NCI-H146 (cell line): ENCODE data around the gene USP19.

Experiments
- DNase-seq: peaks from one replicate; lab custom pipeline; 2025; lab: John Stamatoyannopoulos, UW

USP19 gene

DNA sequence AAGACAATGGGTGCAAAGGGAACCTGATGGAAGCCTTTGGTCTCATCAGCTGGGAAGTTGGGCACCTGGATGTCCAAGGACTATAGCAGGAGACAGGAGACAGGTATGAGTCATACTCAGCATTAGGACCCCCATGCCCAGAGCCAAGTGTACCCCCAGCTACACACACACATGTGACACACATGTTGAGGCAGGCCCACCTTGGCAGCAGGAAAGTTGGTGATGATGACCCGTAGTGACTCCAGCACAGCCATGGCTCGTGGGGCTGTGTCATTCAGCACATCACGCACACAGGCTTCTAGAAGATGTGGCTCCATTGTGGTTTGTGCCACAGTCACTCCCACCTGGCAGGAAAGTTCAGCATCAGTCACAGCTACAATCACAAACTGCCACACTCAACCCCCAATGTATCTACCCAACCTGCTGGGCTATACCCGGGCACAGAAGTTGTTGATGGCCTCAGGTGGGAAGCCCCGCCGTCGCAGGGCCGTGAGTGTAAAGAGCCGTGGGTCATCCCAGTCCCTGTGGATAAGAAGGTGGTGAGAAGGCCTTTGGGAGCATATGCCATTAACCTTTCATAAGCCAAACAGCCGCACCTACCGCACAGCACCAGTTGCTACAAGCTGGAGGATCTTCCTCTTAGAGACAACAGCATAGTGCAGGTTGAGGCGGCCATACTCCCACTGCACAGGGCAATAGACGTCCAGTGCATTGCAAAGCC, 21.6 kb downstream of the USP19 start:
- no peak for DNase-seq

DNA sequence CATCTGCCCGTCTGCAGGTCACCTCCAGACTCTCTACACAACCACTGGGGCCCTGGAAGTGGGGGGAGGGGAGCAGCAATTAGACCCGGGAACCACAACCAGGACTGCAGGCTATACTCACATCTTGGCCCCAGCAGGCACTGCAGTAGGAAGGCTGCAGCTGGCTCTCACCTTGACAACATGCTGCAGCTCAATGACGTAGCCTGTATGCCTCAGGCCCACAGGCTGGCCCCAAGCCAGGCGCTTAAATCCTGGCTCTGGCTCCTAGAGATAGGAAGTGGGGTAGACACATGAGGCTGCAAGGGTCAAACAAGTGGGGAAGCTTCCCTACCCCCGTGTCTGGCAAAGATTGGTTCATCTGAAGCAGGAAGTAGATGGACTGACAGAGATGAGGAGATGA, 22.2 kb downstream of the USP19 start:
- DNase-seq = no peak

GRCh38 chr3:49093853-49094767, 26.5 kb downstream of the USP19 start, which contains the start of gene QRICH1:
TSS of gene QRICH1 (minus strand) at chr3:49094071. CDS start at chr3:49077017, 17,054 bp downstream.
- DNase-seq = peak; percentile 95

GRCh38 chr3:49092938-49093852, 27.4 kb downstream of the USP19 start:
- peak; percentile 56 for DNase-seq

GRCh38 chr3:49081429-49081828, 39.2 kb downstream of the USP19 start:
- peak; percentile 2 for DNase-seq

DNA sequence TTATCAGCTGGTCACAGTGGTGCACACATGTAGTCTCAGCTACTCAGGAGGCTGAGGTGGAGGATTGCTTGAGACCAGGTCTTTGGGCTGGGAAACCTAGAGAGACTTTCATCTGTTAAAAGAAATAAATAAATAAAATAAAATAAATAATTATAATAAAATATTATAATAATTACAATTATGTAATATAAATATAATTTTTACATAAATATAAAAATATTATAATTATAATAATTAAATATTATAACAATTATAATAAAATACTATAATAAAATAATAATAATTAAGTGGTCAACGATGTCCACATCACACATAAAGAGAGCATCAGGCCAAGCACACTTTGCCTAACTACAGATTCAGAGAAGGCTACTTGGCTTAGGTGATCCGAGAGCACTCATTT, 41.4 kb downstream of the USP19 start:
- DNase-seq = no peak

GRCh38 chr3:49076646-49077045, 44.0 kb downstream of the USP19 start:
- DNase-seq = no peak

- no peak for DNase-seq
Observed at GRCh38 chr3:49076116-49076515, 44.5 kb downstream of the USP19 start.
